ENCODE data around the gene LILRB1.

- TF ChIP-seq POLR2A (IDR thresholded peaks at IDR 0.05) (no peak), POLR2AphosphoS5 (IDR thresholded peaks at IDR 0.05) (no peak)
- TF ChIP-seq, protein P1, sequence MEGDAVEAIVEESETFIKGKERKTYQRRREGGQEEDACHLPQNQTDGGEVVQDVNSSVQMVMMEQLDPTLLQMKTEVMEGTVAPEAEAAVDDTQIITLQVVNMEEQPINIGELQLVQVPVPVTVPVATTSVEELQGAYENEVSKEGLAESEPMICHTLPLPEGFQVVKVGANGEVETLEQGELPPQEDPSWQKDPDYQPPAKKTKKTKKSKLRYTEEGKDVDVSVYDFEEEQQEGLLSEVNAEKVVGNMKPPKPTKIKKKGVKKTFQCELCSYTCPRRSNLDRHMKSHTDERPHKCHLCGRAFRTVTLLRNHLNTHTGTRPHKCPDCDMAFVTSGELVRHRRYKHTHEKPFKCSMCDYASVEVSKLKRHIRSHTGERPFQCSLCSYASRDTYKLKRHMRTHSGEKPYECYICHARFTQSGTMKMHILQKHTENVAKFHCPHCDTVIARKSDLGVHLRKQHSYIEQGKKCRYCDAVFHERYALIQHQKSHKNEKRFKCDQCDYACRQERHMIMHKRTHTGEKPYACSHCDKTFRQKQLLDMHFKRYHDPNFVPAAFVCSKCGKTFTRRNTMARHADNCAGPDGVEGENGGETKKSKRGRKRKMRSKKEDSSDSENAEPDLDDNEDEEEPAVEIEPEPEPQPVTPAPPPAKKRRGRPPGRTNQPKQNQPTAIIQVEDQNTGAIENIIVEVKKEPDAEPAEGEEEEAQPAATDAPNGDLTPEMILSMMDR (IDR thresholded peaks at IDR 0.05), result peak in 2 of 4 experiments; percentile 27 to 45
Measured at GRCh38 chr19:54653181-54653809, 23.0 kb downstream of the LILRB1 start.
